Calu3 (cell line): ENCODE measurements around the gene ZFYVE28. TPM values are rescaled to one million over a fixed set of nuclear protein-coding genes. Genes with fewer than 3 reads are reported as not detected.

Experiments used
- BruUV-seq: library from RNA; stranded (reverse); fragments of 400-500 nt; replicated peaks from 2 replicates; lab custom pipeline; 2021; lab: Mats Ljungman, UMichigan
- CTCF ChIA-PET: fragments of 300-600 bp; sonication (Branson Sonifier 250); formaldehyde crosslinking; loops from one replicate; lab custom pipeline; 2022; ENCODE audit warnings: antibody characterized with exemption; lab: Charles Lee
- DNase-seq: peaks from one replicate; pipeline ENCODE4 v3.0.0; 2022
- H3K27ac Mint-ChIP-seq: one replicate; pipeline ENCODE4 v1.8.0; 2022; ENCODE audit warnings: mixed read lengths; ENCODE audit not compliant: unreplicated experiment
- H3K27me3 Mint-ChIP-seq: one replicate; pipeline ENCODE4 v1.8.0; 2022; ENCODE audit warnings: mixed read lengths; ENCODE audit not compliant: unreplicated experiment
- H3K36me3 Mint-ChIP-seq: one replicate; pipeline ENCODE4 v1.8.0; 2022; ENCODE audit warnings: mild to moderate bottlenecking, moderate library complexity, mixed read lengths; ENCODE audit not compliant: insufficient read depth, unreplicated experiment
- H3K4me1 Mint-ChIP-seq: one replicate; pipeline ENCODE4 v1.8.0; 2022; ENCODE audit warnings: mild to moderate bottlenecking, low read depth, mixed read lengths; ENCODE audit not compliant: unreplicated experiment
- H3K4me3 Mint-ChIP-seq: one replicate; pipeline ENCODE4 v1.8.0; 2022; ENCODE audit warnings: mild to moderate bottlenecking, low read depth, moderate library complexity, mixed read lengths; ENCODE audit not compliant: unreplicated experiment
- H3K9me3 Mint-ChIP-seq: one replicate; pipeline ENCODE4 v1.8.0; 2022; ENCODE audit warnings: low read depth, mixed read lengths; ENCODE audit not compliant: unreplicated experiment
- intact Hi-C: fragments of 100-400 bp; cut with micrococcal nuclease; formaldehyde crosslinking; loops from one replicate; pipeline ENCODE4 v1.10.0; 2022; ENCODE audit not compliant: unreplicated experiment
- total RNA-seq: library from RNA; stranded (reverse); gene quantifications from 2 replicates; pipeline ENCODE4 v1.2.3, GENCODE V29; 2022
- TF ChIP-seq, protein P1 (sequence below): fragments of 200-600 bp; IDR thresholded peaks from one replicate; pipeline ENCODE4 v1.8.0; 2022; ENCODE audit warnings: antibody characterized with exemption; ENCODE audit not compliant: unreplicated experiment

The ZFYVE28 gene
- total RNA-seq, 1 experiment from 2014 or later, result 1.2 TPM

DNA sequence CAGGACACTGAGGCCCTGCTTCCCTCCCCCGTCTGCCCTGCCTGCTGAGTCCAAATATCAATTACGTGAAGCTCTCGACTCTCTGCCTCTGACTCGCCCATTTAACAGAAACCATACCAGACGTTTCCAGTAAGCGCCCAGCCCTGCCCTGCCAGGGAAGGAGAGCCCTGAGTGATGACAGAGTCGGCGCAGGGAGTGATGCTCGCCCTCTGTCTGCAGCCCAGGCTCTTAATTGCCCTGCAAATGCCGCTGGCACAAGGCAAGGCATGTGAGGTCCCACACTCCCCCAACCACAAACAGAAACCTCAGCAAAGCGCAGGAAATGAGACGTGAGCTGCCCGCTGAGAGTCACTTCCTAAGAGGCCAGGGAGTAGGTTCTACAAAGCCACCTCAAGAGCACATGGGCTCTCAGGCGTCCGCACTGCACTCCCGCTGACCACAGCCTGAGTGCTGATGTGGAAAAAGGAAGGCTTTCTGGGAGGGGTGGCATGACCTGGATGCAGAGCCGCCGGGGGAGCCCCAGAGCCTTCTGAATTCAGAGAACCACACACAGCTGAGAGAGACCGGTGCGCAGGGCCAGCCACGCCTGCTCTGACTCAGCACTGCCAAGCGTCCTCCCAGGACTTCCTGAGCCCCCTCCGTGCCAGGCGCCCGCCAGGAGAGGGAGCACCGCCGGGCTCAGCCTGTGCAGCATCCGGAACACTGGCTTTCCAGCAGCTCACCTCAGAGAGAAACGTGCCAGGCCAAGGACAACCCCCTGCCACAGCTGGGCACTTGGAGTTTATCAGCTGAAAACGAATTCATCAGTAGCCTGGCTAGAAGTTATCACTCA, 5.3 kb downstream of the ZFYVE28 start:
- intact Hi-C loops, result no loop called here
- H3K4me1 Mint-ChIP-seq, result peaks cover 19% of the 10 kb centered on the region
- TF ChIP-seq, protein P1, sequence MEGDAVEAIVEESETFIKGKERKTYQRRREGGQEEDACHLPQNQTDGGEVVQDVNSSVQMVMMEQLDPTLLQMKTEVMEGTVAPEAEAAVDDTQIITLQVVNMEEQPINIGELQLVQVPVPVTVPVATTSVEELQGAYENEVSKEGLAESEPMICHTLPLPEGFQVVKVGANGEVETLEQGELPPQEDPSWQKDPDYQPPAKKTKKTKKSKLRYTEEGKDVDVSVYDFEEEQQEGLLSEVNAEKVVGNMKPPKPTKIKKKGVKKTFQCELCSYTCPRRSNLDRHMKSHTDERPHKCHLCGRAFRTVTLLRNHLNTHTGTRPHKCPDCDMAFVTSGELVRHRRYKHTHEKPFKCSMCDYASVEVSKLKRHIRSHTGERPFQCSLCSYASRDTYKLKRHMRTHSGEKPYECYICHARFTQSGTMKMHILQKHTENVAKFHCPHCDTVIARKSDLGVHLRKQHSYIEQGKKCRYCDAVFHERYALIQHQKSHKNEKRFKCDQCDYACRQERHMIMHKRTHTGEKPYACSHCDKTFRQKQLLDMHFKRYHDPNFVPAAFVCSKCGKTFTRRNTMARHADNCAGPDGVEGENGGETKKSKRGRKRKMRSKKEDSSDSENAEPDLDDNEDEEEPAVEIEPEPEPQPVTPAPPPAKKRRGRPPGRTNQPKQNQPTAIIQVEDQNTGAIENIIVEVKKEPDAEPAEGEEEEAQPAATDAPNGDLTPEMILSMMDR, result no peak
- H3K9me3 Mint-ChIP-seq, result no peaks in the 10 kb centered on the region
- CTCF ChIA-PET, result interaction anchor here (0.8 to 1.2 kb wide), 3 partner anchors 11 to 193 kb away, joined by 3 to 6 read pairs (median 3); partner anchors contain the start of genes HAUS3 and POLN
- peak overlapping the region; percentile 42 for H3K4me3 Mint-ChIP-seq
- TSS peak; percentile 26 for BruUV-seq
- H3K36me3 Mint-ChIP-seq, result peaks cover 6% of the 10 kb centered on the region
- peak; percentile 88 for DNase-seq
- H3K27ac Mint-ChIP-seq, result peak overlapping the region; percentile 27
- peaks cover 26% of the 10 kb centered on the region for H3K27me3 Mint-ChIP-seq

DNA sequence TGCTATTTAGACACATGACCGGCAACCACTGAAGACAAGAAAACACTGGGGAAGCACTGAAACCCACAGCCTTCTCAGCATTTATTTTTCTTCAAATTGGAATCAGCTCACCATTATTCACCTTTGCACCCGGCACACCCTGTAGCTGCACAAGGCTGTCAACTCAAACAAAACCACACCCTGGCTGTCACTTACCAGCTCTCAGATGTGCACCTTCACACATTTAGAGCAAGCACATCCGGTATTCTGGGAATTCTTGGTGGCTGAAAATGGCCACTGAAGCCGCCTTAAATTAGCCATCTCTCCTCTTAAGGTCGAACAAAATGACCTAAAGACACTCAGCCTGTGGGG, 5.9 kb downstream of the ZFYVE28 start:
- Mint-ChIP-seq H3K27ac (peak overlapping the region; percentile 27), H3K27me3 (peaks cover 24% of the 10 kb centered on the region), H3K9me3 (no peaks in the 10 kb centered on the region), H3K4me3 (peak overlapping the region; percentile 42), H3K4me1 (peaks cover 19% of the 10 kb centered on the region), H3K36me3 (peaks cover under 1% of the 10 kb centered on the region)
- TF ChIP-seq, protein P1, result no peak
- CTCF ChIA-PET, result interaction anchor here (0.8 to 1.2 kb wide), 3 partner anchors 10 to 192 kb away, joined by 3 to 6 read pairs (median 3); partner anchors contain the start of genes HAUS3 and POLN
- intact Hi-C loops, result no loop called here
- no peak for DNase-seq
- no TSS peak for BruUV-seq

DNA sequence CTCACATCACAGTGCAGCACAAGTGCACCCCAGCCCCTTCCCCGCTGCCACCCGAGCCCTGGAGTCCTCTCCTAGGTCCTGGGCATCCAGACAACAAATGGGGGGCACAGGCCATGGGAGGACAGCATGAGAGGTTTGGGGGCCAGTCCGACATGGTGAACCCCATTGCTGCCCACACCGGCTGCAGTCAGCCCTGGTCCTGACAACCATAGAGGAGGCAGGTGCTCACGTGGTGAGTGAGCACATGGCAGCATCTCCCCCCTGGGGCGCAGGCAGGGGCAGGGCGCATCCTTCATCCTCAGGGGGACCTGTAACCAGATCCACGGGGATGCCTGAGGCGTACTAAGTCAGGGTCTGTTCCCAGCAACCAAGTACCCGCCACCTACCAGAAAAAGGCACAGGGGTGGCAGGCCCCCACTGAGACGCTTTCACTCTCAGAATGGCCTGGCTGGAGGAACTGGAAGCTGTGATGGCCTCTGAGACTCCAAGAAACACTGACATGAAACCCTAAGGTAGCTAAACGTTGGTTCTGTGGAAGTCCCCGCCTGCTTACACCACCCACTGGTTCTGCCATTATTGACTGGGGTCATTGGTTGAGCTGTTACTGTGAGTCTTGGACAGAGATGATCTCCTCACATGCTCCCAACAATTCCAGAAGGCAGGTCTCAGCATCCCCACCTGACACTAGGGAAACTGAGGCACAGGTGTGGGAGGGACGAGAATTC, 6.5 kb downstream of the ZFYVE28 start:
- H3K4me1 Mint-ChIP-seq, result peaks cover 19% of the 10 kb centered on the region
- TF ChIP-seq, protein P1, result no peak
- intact Hi-C loops, result no loop called here

DNA sequence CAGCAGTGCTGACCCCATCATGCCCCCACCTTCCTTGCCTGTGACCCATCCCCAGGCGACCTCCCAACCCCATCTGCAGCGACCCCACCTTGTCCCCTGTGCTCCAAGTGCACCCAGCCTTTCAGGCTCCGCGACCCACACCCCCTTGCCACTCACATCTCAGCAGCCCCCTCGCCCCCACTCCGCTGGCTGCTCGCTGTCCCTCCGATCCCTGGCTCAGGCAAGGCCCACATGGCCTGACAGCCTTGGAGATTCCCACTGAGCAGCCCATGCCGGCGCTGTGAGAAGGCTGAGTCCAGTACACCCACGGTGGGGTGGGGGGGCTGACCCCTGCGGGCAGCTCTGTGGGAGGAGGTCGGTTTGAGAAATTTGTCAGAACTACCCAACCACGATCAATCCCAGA, 9.1 kb downstream of the ZFYVE28 start:
- H3K27ac Mint-ChIP-seq, result no peak overlapping the region
- no peak for DNase-seq
- CTCF ChIA-PET, result no interaction called here
- intact Hi-C loops, result no loop called here
- no peaks in the 10 kb centered on the region for H3K9me3 Mint-ChIP-seq
- BruUV-seq, result no TSS peak
- H3K4me3 Mint-ChIP-seq, result no peak overlapping the region
- no peaks in the 10 kb centered on the region for H3K36me3 Mint-ChIP-seq
- TF ChIP-seq, protein P1, result no peak
- H3K4me1 Mint-ChIP-seq, result peaks cover 14% of the 10 kb centered on the region
- peaks cover 16% of the 10 kb centered on the region for H3K27me3 Mint-ChIP-seq

More for the DNA sequence above, 6.5 kb downstream of the ZFYVE28 start:
- DNase-seq, result no peak
- BruUV-seq, result no TSS peak
- H3K9me3 Mint-ChIP-seq, result no peaks in the 10 kb centered on the region
- no peak overlapping the region for H3K4me3 Mint-ChIP-seq
- CTCF ChIA-PET, result no interaction called here
- no peaks in the 10 kb centered on the region for H3K36me3 Mint-ChIP-seq
- peaks cover 27% of the 10 kb centered on the region for H3K27me3 Mint-ChIP-seq
- H3K27ac Mint-ChIP-seq, result no peak overlapping the region
